ENCODE results near the gene DOK4.

DOK4 gene

DNA sequence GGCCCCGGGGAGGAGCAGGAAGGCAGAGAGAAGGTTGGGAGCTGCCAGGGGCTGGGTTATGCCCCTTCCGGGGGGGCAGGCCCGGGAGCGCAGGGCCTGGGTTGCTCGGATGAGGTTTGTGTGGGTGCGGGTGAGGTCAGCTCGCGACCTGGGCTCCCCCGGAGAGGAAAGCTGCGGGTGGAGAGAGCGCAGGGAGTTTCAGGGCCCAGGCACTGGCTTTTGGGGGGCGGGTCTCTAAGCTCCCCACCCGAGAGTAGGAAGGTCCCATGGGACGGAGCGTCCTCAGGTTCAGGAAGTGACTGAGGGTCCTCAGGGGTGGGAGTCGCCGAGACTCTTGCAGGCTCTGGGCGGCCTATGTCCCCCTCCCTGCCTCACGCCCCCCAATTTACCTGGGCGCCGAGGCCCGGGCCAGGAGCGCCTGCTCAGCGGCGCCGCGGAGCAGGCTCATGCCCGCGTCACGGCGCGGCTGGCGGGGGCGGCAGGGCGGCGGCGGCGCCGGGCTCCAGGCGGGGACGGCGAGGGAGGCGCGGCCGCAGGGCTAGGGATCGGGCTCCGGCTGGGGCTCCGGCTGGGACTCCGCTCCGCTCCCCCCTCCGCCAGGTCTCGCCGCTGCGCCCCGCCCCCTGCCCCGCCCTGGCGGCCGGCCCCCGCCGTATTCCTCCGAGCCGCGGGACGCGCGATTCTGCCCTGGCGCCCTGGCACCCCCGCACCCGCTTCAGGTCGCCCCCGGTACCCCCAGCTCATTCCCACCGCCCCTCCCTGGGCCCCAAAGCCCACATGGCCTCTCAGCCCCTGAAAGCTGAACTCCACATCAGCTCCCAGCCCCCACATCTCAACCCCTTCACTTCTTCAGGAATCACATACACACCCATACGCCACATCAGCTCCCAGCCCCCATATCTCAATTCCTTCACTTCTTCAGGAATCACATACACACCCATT is at the start of gene DOK4:
Gene DOK4, minus strand, starts transcription at position 578 of the 942 bp plus-strand sequence. CDS start 6,986 bp downstream, outside the sequence.
- peak; percentile 38 for DNase-seq (ENCODE audit: low spot score)

DNA sequence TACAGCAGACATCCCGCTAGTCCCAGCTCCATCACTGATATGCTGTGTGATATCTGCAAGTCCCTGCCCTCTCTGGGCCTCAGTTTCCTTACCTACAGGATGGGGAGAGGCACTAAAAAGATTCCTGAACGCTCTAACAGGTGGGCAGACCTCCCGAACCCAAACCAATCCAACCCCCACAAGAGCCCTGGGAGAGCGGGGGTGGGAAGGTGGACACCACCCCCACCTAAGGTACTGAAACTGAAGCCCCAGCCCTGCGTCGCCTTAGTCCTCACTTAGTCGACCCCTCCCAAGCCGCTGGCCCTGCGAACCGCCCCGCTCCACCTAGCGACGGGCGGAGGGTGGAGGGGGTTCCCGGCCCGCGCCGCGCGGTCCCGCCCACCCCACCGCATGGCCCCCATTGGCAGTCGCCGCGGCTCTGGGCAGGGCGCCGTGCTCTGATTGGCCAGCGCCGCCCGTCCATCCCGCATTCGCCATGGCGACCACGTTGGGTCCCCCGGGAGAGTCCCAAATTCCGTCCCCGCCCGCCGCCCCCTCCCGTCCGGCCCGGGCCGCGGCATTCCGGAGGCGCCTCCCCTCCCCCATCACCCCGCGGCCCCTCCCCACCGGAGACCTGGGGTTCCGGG is 49.5 kb upstream of the DOK4 start:
- peak; percentile 74 for DNase-seq (ENCODE audit: low spot score)

DNA sequence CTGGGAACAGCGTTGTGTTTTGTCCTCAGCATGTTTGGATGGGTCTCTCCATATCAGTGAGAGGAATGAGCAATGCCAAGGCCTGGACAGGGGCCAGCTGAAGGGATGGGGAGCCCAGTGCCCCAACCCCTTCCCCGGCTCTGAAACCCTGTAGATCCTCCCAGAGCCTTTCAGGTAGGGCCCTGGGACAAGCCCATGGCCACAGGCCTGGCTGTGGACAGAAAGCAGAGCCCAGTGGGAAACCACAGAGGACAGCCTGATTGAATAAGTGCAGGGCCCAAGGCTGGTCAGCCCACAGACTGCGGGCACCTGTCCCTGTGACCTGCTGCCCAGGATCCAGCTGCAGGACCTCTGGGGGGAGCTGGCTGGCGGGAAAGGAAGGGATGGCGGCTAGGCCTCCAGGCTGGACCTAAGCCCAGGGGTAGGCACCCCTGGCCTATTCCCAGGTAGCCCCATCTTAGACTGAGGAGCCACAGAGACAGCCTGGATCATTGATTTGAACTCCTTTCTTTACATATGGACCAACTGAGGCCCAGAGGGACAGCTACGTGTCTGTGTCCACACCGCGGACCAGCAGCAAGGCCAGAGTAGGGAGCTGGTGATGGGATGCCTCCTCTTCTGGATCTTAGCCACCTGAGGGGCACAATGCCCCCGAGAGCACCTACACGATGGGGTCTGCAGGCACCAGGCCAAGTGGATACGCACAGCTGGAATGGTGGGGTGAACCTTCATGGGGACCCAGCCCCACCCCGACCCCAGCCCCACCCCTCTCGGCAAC is 48.8 kb upstream of the DOK4 start:
- no peak for DNase-seq (ENCODE audit: low spot score)

DNA sequence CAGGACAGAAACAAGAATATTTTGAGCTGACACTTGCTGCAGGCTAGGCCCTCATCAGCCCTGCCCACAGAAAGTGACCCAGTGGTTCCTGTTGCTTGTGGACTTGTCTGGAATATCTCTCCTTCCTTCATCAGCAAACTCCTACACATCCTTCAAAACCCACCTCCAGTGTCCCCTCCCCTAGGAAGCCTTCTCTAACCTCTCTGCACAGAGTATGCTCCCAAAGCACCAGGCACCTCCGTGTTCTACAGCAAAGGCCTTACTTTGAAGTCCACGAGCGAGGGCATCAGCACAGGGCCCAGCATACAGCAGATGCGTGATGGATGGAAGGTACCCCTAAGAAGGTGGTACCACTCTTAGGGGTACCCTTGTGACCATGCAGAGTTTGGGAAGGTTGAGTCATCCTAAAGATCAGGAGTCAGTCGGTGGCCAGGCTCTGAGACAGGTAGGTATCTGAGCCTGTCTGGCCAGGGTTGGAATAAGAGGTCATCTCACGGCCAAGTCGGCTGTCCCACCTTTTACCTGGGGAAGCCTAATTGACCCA is 48.1 kb upstream of the DOK4 start:
- DNase-seq (ENCODE audit: low spot score), result no peak

DNA sequence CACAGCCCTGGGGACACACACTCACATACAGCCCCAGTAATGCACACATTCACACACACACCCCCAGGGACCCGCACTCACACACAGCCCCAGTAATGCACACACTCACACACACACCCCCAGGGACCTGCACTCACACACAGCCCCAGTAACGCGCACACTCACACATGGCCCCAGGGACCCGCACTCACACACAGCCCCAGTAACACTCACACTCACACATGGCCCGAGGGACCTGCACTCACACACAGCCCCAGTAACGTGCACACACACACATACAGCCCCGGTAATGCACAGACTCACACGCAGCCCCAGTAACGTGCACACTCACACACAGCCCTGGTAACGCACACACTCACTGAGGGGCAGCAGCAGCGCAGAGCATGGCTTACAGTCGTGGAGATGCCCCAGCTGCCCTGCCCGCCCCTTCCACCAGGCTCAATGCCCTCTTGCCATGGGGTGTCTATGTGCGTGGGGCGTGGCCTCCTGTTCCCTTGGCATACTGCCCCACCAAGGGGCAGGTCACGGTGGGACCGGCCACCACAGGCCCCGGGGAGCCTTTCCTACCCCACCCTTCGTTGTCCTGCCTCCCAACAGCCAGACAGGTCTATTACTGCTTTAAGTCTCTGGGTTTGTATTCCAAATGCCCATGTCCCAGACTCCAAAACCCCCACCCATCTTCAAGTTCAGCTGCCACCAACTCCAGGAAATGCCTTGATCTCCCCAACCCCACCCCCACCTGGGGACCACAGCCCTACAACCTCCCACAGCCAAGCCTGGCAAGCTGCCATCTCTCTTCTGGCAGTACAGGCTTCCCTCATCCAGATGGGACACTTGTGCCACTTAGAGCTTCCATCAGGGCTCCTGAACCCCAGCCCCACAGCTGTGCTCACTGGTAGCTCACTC is 47.4 kb upstream of the DOK4 start:
- DNase-seq (ENCODE audit: low spot score), result no peak

DNA sequence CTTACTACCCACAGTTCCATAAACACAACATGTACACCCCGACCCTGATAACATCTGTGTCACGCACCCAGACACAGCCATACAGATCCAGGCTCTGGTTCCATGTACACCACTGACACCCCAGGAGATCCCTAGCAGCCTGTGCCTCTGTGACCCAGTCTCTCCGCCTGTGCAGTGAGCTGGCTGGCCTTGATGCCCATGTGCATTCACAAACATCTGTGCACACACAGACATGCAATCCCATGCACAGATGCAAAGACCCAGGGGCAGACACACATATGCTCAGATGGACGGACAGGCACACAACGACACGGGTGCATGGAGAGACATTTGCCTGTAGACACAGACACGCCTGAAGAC is 46.0 kb upstream of the DOK4 start:
- no peak for DNase-seq (ENCODE audit: low spot score)

DNA sequence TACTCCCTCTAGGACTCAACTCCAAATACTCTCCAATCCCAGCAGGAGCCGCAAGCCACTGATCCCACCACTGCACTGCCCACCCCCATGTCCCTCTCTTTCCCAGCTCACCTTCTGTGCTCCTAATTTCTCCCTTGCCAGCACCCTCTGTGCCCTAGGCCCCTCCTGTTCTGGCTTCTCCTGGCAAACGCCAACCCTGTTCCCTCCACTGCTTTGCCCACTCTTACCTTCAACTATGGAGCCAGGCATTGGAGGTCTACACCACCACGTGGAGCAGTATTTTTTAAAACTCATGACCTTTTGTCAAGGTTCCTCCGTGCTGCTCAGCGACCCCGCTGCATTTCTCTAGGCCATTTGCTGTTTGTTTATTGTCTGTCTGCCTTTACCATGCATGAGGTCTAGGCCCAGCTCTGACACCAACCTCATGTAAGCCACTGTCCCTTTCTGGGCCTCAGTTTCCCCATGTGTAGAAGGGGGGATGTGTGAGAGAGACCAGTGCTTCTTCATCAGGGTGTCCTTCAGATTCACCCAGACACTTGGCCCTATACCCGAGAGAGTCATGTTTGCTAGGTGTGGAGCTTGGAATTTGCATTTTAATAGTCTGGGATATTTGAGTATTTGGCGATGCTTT is 45.5 kb upstream of the DOK4 start:
- no peak for DNase-seq (ENCODE audit: low spot score)

DNA sequence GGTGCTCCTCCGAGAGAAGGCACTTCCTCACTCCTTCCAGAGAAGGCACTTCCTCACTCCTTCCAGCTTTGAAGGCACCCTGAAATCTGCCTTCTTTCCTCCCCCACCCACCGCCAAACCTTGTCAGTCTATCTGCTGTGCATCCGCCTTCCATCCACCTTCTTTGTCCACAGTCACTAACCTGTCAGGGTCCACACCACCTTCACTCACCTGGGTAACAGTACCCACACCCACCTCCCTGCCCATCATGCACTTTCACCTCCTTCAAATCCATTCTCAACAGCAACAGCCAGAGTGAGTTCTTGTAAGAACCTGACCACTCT is 44.9 kb upstream of the DOK4 start:
- DNase-seq (ENCODE audit: low spot score), result no peak

DNA sequence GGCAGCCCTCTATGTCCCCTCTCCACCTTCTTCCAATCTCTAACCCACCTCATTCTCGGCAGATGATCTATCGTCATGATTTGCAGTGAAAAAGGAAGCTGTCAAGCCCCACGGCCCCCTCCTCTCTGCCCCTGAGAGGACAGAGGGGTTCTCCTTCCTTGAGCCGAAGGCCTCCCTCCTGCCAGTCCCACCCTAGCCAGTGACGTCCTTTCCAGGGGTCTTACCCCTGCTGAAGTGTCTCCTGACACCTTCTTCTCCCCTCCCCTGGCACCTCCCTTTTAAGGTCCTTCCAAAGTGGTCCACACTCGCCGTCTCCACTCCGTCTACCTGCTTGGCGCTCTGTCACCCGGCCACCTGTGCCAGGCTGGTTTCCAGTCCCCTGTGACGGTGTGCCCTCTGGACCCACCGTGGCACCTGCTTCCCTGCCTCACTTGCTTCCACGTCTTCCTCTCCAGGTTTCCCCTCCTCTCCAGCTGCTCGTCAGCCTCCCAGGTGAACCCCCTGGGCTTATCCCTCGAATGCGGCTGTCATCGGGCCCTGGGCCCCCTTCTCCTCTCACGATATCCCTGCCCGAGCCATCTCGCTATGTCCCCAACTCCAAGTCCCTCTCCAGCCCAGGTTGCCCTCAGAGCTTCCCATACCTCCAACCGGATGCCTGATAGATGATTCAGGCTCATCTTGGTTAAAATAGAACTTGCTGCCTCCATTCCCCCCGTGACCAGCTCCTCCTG is 44.4 kb upstream of the DOK4 start:
- no peak for DNase-seq (ENCODE audit: low spot score)

DNA sequence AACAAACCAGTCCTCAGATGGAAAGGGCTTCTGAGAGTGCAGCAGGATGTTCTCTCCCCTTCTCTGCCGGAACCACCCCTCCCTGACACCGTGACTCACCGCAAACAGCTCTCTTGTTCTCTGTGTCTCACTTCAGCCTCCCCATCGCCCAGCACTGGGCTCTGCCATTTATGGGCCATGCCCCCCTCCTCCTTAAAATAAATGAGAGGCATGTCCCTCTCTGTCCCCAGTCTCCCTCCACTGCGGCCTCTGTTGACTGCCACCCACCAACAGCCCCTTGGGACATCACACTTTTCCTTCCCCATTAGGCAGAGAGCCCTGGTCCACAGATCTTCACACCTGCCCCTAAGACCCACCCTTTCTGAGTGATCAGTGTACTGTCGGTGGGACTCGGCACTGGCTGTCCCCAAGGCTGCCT is 43.8 kb upstream of the DOK4 start:
- no peak for DNase-seq (ENCODE audit: low spot score)

DNA sequence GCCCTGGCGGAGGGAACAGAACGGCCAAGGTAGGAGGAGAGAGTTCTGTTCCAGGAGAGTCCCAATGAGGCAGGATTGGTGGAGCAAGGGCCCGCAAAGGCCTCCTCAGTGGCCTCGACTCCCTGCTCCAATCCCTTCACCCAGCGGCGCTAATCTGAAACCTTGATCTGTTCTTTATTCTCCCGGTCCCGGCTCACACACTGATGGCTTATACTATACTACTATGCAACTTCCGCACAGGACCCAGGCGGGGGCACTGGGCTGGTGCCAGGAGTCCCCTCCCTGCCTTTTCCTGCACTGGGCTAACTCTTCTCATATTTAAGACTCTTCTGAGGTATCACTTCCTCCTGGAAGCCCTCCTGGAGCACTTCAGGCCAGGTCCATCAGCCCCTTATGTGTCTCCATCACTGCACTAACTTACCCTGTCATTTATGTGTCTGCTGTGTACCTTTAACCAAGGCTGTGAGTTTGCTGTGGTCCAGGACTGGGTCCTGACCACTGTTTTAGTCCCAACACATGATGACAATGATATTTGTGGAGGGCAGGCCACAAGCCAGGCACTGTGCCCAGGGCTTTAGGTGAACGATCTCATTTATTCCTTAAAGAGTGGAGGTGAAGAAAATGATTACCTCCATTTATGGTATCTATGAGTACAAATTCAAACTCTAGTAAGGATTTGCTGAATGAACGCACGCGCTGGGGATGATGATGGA is 43.3 kb upstream of the DOK4 start:
- no peak for DNase-seq (ENCODE audit: low spot score)

DNA sequence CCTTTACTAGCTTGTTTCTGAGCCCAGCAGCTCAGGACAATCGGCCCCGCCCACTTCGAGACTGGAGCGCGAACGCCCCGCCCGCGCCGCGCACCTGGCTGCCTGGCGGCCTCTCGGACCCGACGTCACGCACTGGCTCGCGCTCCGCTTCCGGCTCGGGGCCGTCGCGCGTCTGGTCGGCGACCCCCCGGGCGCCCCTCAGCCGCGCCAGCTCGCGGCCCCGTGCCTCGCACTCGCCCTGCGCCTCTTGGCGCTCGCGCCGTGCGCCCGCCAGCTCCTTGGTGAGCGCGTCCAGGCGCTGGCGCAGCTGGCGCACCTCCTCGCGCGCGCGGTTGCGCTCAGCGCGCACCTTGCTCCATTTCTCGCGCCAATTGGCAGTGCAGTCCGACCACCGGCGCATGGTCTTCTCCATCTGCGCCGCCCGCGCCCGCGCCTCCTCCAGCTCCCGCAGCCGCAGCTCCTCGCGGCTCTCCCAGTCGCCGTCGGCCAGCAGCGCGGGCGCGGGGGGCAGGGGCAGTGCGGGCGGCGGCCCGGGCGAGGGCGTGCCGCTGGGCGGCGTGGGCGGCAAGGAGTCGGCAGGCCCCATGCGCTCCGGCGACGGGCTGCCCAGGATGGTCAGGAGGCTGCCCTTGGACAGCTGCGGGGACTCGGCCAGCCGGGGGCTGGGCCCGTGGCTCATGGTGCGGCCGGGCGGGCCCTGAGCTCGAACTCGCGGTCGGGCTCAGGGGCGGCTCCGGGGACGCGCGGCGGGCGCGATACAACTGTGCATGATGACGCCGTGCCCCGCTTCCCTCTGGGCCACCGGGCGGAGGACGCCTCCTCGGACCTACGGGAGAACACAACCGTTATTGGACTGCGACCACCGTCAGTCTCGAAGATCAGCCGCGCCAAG is 42.5 kb upstream of the DOK4 start:
- DNase-seq (ENCODE audit: low spot score), result no peak

DNA sequence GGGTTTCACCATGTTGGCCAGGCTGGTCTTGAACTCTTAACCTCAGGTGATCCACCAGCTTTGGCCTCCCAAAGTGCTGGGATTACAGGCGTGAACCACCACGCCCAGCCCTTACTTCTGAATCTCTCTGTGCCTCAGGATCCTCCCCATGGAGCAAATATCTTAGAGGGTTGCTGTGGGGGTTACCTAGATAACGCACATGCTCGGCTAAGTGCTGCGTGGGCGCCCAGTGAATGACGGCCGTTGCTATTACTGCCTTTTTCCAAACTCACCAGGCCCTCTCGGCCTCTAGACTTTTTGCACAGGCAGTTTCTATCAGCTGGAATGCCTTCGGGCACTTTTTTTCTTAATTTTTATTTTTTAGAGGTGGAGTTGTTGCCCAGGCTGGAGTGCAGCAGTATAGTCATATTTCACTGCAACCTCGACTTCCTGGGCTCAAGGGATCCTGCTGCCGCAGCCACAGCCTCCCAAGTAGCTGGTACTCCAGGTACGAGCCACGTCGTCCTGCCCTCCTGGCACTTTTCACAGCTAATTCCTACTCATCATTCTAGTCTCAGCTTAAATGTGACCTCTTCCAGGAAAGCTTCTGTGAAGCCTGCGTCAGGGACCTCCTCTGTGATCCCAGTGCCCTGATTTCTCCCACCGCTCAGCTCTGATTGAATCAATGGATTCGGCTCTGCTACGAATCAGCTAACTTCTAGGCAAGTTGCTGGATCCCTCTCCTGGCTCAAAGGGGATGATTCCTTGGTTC is 41.5 kb upstream of the DOK4 start:
- no peak for DNase-seq (ENCODE audit: low spot score)

DNA sequence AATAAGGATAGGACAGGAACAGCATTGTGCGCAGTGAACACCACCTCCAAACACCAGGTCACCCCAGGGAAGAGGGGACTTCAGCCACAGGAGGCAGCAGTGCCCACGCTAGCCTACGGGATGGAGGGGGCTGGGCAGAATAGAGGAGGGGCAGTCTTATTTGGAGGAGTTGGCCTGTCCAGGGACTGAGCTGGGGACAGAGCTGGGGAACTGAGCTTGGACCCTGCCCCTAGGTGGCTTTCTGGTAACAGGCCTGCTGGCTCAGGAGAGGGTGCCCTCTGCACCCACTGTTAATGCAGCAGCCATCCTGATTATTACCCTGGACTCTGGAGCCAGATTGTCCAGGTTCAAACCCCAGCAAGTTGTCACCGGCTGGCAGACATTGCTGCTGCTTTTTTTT is 40.7 kb upstream of the DOK4 start:
- no peak for DNase-seq (ENCODE audit: low spot score)

DNA sequence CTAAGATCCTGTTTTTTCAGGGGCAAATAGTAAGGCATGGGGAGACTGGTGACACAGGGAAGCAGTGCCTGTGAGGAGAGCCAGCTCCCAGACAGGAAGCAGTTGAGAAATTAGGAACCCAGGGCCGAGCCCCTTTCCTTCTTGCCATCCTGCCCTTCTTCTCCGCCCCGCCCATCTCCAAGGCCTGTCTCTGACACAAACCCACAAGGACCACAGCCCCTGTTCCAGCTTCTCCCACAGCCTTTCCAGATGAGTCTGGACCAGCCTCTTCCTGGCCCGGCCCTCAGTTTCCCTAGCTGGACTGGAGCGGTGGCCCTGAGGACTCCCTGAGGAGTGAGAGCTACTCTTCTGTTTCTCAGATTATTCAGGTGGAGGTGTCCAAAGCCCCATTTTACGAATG is 40.2 kb upstream of the DOK4 start:
- DNase-seq (ENCODE audit: low spot score), result no peak

DNA sequence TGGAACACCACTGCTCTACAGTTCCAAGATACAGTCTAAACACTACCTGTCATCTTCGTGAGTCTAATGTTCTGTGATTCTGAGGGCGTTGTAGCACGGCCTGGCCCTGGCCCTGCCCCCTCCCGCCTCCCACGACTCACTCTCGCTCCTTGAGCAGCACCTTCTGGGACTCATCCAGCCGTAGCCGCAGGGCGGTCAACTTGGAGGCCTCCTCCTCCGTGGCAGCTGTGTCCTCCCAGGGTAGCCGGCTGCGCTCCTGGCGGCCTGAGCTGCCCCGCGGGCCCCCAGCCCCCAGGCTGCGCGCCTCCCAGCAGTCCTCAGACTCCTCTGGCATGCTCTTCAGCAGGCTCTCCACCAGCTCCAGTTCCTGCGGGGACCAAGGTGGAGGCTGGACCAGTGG is 39.5 kb upstream of the DOK4 start:
- DNase-seq (ENCODE audit: low spot score), result no peak

DNA sequence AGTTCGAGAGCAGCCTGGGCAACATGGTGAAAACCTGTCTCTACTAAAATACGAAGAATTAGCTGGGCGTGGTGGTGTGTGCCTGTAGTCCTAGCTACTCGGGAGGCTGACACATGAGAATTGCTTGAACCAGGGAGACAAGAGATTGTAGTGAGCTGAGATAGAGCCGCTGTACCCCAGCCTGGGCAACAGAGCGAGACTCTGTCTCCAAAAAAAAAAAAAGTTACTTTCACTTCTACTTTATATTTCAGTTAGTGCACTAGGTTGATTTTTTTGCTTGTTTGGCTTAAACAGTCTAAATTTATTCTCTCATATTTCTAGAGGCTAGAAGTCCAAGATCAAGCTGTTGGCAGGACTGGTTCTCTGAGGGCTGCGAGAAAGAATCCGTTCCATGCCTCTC is 36.7 kb upstream of the DOK4 start:
- DNase-seq (ENCODE audit: low spot score), result no peak

DNA sequence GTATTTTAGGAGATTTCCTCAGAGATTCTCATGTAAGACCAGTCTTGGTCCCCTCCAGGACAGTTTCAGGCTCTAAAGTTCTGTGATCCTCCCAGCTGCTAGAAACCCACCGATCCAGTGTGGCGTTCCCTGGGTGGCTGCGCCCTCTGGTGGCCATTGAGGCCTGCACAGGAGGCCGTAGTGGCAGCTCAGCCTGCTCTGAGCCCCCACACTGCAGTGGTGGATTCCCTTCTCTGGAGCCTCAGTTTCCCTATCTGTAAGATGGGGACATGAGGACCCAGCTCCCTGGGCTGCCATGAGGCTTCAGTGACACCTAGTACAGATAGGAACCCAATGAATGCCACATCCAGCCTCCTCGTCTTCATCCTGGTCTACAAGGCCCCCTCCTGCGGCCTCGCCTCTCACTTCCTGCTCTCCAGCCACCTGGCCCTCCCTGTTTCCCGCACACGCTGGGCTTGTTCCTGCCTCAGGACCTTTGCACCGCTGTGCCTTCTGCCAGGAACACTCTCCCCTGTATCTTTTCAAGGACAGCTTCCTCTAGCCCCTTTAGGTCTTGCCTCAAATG is 33.6 kb upstream of the DOK4 start:
- DNase-seq (ENCODE audit: low spot score), result peak; percentile 50

Data from globus pallidus (tissue), 1 donor.